K562 (cell line): ENCODE measurements around the gene MCFD2. TPM values are rescaled to one million over a fixed set of nuclear protein-coding genes. Genes with fewer than 3 reads are reported as not detected.
A peak's percentile ranks its signal among the peaks of the same experiment; 100 is the strongest.

Experiments
- BRF1 ChIP-seq: IDR thresholded peaks from 3 replicates; pipeline ENCODE4 v1.6.1; 2011; ENCODE audit warnings: borderline replicate concordance, mild to moderate bottlenecking; ENCODE audit not compliant: insufficient read length; ENCODE audit errors: extremely low read depth
- CEBPG ChIP-seq, 3 experiments: fragments of 200-800 bp in 1 of 3; sonication (Bioruptor generic) in 1 of 3; sonication (generic) in 1 of 3; formaldehyde crosslinking in 1 of 3; IDR thresholded peaks in 2 of 3; conservative IDR thresholded peaks in 1 of 3; 2 replicates each; pipeline versions ENCODE4 v1.6.1 to v1.8.0; 2016 to 2022; ENCODE audit warnings: missing compliant biosample characterization in 2 of 3, missing genetic modification characterization in 2 of 3, mild to moderate bottlenecking in 1 of 3, missing genetic modification reagents in 1 of 3
- CREM ChIP-seq: IDR thresholded peaks from 2 replicates; pipeline ENCODE4 v1.6.1; 2014; ENCODE audit warnings: antibody characterized with exemption, low read depth
- DPF2 ChIP-seq: fragments of 450-650 bp; IDR thresholded peaks from 2 replicates; pipeline ENCODE4 v1.6.1; 2016
- GTF3C2 ChIP-seq: IDR thresholded peaks from 3 replicates; pipeline ENCODE4 v1.6.1; 2011; ENCODE audit warnings: borderline replicate concordance, mild to moderate bottlenecking, moderate library complexity; ENCODE audit not compliant: insufficient read length; ENCODE audit errors: extremely low read depth
- JUND ChIP-seq, 2 experiments: IDR thresholded peaks; 2 replicates in 1 of 2; 3 replicates in 1 of 2; pipeline ENCODE4 v1.6.1; 2011; ENCODE audit warnings: borderline replicate concordance in 2 of 2, low read depth in 2 of 2, low read length in 2 of 2, improper control_type of control experiment in 1 of 2, missing biosample characterization in 1 of 2, missing genetic modification characterization in 1 of 2, missing genetic modification reagents in 1 of 2
- KDM5B ChIP-seq: fragments of 200-600 bp; sonication (generic); IDR thresholded peaks from 2 replicates; pipeline ENCODE4 v1.6.1; 2012; ENCODE audit warnings: low read depth, mild to moderate bottlenecking, moderate library complexity, low read length, control low read depth, inconsistent platforms; ENCODE audit not compliant: insufficient replicate concordance
- MCM7 ChIP-seq, 2 experiments: fragments of 450-650 bp; IDR thresholded peaks; 2 replicates each; pipeline ENCODE4 v1.6.1; 2016 to 2018
- MED1 ChIP-seq: sonication (generic); formaldehyde crosslinking; IDR thresholded peaks from 2 replicates; pipeline ENCODE4 v1.8.1; 2023; ENCODE audit warnings: missing genetic modification reagents, borderline replicate concordance
- MEF2D ChIP-seq: conservative IDR thresholded peaks from 2 replicates; pipeline ENCODE4 v1.6.1; 2016; ENCODE audit warnings: low read depth, missing genetic modification characterization, missing compliant biosample characterization
- SMAD1 ChIP-seq: fragments of 150-350 bp; IDR thresholded peaks from 2 replicates; pipeline ENCODE4 v1.6.1; 2014; ENCODE audit warnings: low read length, low read depth; ENCODE audit not compliant: partially characterized antibody
- SRSF7 ChIP-seq: fragments of 200-400 bp; formaldehyde crosslinking; optimal IDR thresholded peaks from 2 replicates; pipeline ENCODE3; 2017; ENCODE audit warnings: mild to moderate bottlenecking, low read depth, low read length
- XRCC3 ChIP-seq: fragments of 450-650 bp; IDR thresholded peaks from 2 replicates; pipeline ENCODE4 v1.6.1; 2017; ENCODE audit warnings: mild to moderate bottlenecking, moderate library complexity
- ZNF24 ChIP-seq: fragments of 450-650 bp; IDR thresholded peaks from 2 replicates; pipeline ENCODE4 v1.6.1; 2016
- ZNF699 ChIP-seq: fragments of 250-450 bp; sonication (Bioruptor Pico); IDR thresholded peaks from 2 replicates; pipeline ENCODE4 v1.8.0; 2021; ENCODE audit warnings: mild to moderate bottlenecking, moderate library complexity; ENCODE audit not compliant: insufficient replicate concordance
- ZNF766 ChIP-seq: fragments of 200-800 bp; sonication (Bioruptor generic); conservative IDR thresholded peaks from 2 replicates; pipeline ENCODE4 v1.6.1; 2016; ENCODE audit warnings: missing genetic modification characterization, missing compliant biosample characterization
- polyA plus RNA-seq, 8 experiments: library from polyadenylated mRNA; depleted of rRNA in 4 of 8; stranded (reverse) in 5 of 8; unstranded in 3 of 8; fragments of >200 nt; fragmentation: Nextera tagmentation in 2 of 8; fragmentation: Illumina TruSeq in 1 of 8; extraction: Ambion mirVana in 2 of 8; extraction: Trizol in 1 of 8; gene quantifications; 2 replicates each; pipeline versions ENCODE4 v1.2.1 to v1.2.3, GENCODE V29; 2011 to 2014; ENCODE audit warnings: inconsistent platforms in 1 of 8, missing spikeins in 1 of 8
- total RNA-seq, 7 experiments: library from RNA; depleted of rRNA in 6 of 7; stranded (reverse); fragments of >200 nt in 6 of 7; fragmentation: Illumina TruSeq in 2 of 7; extraction: Trizol in 2 of 7; gene quantifications; 2 replicates each; pipeline versions ENCODE4 v1.2.1 to v1.2.3, GENCODE V29; 2011 to 2021; ENCODE audit warnings: low replicate concordance in 1 of 7
- TF ChIP-seq, protein P1 (sequence below): fragments of 450-650 bp; IDR thresholded peaks from 2 replicates; pipeline ENCODE4 v1.6.1; 2014; ENCODE audit warnings: low read depth, mild to moderate bottlenecking, moderate library complexity, borderline replicate concordance
- TF ChIP-seq, protein P2 (sequence below): fragments of 450-650 bp; IDR thresholded peaks from 2 replicates; pipeline ENCODE4 v1.6.1; 2016; ENCODE audit warnings: mild to moderate bottlenecking

MCFD2 gene
- total and polyA plus RNA-seq, 9 of the 15 experiments (the other 6 are each of a cell fraction or from before 2014, with no cell fraction given) = 78.6 to 237 (median 123) TPM

DNA sequence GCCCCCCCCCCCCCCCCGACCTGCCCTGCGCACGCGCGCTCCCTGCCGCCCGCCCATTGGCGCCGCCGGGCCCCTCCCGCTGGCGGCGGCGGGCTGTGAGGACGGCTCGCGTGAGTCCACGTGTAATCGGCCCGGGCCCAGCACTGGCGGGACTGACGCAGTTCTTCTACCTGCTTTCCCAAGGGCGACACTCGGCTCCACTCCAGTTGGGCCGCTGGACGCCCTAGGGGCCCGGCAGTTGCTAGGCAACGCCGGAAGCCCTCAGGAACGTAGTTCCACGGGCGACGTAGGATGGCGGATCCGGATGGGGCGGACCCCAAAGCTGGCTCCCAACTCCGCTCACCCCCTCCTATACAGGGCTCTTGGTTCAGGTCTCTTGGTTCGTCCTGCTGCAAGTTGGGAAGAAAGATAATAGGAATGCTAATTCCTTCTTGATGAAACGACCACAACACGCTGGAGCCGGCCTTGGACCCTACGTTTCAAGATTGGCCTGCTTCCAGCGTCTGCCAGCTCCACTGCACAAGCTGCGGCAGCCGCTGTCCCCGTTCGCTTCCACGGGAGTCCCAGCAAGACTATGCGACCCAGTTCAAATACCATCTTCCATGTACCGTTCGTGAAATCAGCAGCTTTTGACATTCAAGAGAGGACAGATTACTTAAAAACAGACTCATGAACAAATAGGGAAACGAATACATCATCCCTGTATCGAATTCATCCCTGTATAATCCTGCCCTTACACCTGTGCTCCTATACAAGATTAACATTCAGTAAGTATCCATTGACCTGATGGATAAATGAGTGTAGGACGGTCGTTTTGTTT lies 415 bp upstream of the MCFD2 start (continued):
- TF ChIP-seq KDM5B = peak; percentile 59
- no peak for TF ChIP-seq MEF2D
- TF ChIP-seq MED1 = no peak
- TF ChIP-seq, protein P1, sequence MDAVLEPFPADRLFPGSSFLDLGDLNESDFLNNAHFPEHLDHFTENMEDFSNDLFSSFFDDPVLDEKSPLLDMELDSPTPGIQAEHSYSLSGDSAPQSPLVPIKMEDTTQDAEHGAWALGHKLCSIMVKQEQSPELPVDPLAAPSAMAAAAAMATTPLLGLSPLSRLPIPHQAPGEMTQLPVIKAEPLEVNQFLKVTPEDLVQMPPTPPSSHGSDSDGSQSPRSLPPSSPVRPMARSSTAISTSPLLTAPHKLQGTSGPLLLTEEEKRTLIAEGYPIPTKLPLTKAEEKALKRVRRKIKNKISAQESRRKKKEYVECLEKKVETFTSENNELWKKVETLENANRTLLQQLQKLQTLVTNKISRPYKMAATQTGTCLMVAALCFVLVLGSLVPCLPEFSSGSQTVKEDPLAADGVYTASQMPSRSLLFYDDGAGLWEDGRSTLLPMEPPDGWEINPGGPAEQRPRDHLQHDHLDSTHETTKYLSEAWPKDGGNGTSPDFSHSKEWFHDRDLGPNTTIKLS = peak; percentile 86
- TF ChIP-seq ZNF699 (CRISPR knock-in tag) = no peak
- no peak for TF ChIP-seq ZNF24
- TF ChIP-seq CEBPG (CRISPR knock-in tag; IDR thresholded peaks at IDR 0.05) = no peak
- TF ChIP-seq CEBPG (tag; conservative IDR thresholded peaks at IDR 0.05 in 1 of 2, IDR thresholded peaks at IDR 0.05 in 1 of 2) = no peak
- no peak for TF ChIP-seq ZNF766
- TF ChIP-seq DPF2 = peak; percentile 11; the same call in 1 of the 2 replicates
- no peak for TF ChIP-seq MCM7 (IDR thresholded peaks at IDR 0.05)
- TF ChIP-seq CREM = peak; percentile 91
- no peak for TF ChIP-seq JUND (IDR thresholded peaks at IDR 0.05; ENCODE audit: borderline replicate concordance, low read depth, low read length)
- peak; percentile 50; the same call in 1 of the 3 replicates for TF ChIP-seq JUND (tag; IDR thresholded peaks at IDR 0.05; ENCODE audit: borderline replicate concordance, low read depth, low read length)
- no peak for TF ChIP-seq SRSF7
- TF ChIP-seq XRCC3 = no peak
- no peak for TF ChIP-seq GTF3C2
- TF ChIP-seq, protein P2, sequence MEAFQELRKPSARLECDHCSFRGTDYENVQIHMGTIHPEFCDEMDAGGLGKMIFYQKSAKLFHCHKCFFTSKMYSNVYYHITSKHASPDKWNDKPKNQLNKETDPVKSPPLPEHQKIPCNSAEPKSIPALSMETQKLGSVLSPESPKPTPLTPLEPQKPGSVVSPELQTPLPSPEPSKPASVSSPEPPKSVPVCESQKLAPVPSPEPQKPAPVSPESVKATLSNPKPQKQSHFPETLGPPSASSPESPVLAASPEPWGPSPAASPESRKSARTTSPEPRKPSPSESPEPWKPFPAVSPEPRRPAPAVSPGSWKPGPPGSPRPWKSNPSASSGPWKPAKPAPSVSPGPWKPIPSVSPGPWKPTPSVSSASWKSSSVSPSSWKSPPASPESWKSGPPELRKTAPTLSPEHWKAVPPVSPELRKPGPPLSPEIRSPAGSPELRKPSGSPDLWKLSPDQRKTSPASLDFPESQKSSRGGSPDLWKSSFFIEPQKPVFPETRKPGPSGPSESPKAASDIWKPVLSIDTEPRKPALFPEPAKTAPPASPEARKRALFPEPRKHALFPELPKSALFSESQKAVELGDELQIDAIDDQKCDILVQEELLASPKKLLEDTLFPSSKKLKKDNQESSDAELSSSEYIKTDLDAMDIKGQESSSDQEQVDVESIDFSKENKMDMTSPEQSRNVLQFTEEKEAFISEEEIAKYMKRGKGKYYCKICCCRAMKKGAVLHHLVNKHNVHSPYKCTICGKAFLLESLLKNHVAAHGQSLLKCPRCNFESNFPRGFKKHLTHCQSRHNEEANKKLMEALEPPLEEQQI = no peak
- no peak for TF ChIP-seq BRF1
- TF ChIP-seq SMAD1 = no peak
